HT1080 (cell line): Measurements from ENCODE around the gene BBS1. TPM values are rescaled to one million over a fixed set of nuclear protein-coding genes. Genes with fewer than 3 reads are reported as not detected.
"Not testable (repeated sequence)": the region's sequence is repeated elsewhere in the genome, so short reads cannot be mapped to it uniquely, and the experiment has no call there.

Source experiments
- DNase-seq: peaks from one replicate; pipeline ENCODE4 v3.0.0-alpha.2; 2015; ENCODE audit warnings: low read depth
- polyA plus RNA-seq, 2 experiments: library from polyadenylated mRNA; depleted of rRNA; stranded (reverse); fragments of >200 nt; gene quantifications; 2 replicates each; pipeline ENCODE4 v1.2.3, GENCODE V29; 2015
- total RNA-seq: library from RNA; depleted of rRNA; stranded (reverse); fragments of >200 nt; shearing (Covaris generic); gene quantifications from 2 replicates; pipeline ENCODE4 v1.2.3, GENCODE V29; 2014; rRNA removed

The BBS1 gene
- total RNA-seq: 2.0 and 10.4 TPM in 2 replicates
- 12.5 and 17.9 TPM in 2 replicates for polyA plus RNA-seq (2015; cell fraction: cytosol; rRNA removed)
- 40.8 and 42.3 TPM in 2 replicates for polyA plus RNA-seq (2015; cell fraction: nucleus; rRNA removed)

DNA sequence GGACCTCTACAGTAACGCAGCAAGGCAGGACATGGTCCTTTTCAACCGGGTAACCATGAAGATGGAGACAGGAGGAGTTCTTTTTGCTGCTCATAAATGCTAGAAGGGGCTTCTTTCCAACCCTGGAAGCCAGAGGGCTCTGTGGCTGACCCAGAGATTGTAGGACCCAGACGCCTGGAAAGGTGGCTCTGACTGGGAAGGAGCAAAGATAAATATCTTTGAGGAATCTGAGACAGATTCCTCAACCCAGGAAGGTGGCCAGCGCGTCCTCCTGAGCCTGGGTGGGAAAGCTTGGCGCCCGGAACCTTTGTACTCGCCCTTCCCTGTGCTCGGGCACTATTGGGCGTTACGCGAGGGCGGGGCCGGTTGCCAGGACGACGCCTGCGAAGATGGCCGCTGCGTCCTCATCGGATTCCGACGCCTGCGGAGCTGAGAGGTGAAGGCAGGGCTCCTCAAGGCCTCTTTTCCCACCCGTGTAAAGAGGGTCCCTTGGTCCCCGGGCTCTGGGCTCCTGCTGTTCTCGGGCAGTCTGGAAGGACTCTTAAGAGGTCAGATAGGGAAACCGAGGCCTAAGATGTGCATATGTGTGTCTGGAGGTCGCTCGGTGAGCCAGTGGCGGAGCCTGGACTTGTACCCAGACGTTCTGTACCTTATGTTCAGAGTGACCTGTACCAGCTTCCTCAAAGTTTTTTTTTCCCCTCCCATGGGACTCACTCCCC is at the start of gene BBS1:
BBS1 (plus strand) TSS at position 365 of the 719 bp plus-strand sequence; CDS start at position 390, 25 bp downstream.
- DNase-seq: peak; percentile 76

DNA sequence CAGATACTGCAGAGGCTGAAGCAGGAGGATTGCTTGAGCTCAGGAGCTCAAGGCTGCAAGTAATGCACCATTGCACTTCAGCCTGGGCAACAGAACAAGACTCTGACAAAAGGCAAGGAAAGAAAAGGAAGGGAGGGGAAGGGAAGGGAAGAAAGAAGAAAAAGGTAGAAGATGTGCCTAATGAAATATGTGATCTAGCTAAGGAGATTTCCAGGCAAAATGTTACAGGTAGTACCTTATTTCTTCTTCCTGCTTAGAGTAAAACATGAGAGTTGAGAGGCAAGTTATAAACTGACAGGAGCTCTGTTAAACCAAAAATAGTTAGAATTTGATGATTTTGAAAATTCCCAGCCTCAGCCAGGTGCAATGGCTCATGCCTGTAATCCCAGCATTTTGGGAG is 48.4 kb upstream of the BBS1 start:
- no peak for DNase-seq

DNA sequence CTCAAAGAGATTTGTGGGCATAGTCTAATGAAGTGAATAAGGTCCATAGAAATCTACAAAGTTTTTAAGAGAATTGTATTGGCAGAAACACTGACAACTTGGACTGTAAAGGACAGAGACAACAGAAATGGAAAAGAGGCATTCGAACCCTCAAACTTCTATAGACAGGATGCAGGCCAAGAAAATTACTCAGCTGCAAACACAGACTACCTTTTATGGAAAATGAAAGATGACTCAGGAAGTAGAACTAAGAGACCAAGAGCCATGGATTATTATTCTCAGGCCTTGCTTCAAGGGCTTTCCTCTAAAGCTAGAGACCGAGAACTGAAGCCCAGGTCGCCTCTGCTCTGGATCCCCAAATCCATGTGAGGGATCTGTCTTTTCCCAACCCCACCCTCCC is 47.5 kb upstream of the BBS1 start:
- DNase-seq: peak; percentile 12

DNA sequence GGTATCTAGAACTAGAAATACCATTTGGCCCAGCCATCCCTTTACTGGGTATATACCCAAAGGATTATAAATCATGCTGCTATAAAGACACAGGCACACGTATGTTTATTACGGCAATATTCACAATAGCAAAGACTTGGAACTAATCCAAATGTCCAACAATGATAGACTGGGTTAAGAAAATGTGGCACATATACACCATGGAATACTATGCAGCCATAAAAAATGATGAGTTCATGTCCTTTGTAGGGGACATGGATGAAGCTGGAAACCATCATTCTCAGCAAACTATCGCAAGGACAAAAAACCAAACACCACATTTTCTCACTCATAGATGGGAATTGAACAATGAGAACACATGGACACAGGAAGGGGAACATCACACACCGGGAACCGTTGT is 46.3 kb upstream of the BBS1 start:
- DNase-seq: not testable (repeated sequence)

DNA sequence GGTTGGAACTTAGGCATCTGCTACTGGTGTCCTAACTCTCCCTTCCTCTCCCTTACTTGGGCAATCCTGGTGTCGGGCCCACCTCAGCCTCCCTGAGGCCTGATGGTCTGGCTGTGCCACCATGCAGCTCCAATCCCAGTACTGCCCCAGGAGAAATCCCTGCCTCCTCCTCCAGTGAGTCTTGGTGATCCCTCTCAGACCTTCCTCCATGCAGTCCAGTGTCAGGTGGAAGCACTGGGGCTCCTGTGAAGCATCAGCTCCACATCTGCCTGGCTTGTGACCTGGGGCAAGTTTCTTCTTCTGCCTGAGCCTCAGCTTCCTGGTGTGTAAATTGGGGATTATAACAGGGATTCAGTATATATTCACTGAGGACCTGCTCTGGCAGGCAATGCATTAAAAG is 45.5 kb upstream of the BBS1 start:
- DNase-seq: no peak

DNA sequence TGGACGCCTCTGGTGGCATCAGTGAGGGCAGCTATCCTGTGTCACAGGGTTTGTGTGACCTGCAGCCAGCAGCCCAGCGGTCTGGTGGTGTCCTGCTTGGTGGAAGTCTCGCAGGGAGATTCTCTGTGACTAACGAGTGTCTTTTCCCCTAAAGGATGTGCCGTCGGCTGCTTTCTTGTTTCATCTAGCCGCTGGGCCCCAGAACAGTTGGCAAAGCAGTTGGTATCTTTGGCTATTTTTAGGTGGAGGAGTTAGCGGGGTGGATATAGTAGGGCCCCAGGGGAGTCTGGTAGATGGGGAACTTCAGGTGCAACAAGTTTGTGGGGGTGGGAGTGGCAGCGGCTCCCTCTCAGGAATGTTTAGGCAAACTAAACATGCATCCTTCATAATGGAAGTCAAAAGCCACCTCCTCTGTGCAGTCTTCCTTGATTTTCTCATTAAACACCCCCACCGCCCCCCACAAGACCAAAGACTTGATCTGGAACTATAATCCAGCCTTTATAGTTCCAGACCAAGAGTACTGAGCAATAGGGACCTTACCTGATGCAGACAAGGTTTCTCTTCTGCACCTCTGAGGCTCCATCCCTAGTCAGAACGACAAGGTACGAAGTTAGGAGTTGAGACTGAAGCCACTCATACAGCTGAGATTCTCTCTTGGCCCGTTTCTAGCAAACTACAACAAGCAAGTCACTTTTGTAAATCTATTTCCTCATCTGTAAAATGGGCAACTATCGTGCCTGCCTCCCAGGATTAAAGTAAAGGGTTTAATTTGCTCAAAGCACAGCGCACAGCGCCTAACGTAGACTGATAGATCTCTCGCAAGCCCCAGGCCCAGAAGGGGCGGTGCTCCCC is 44.8 kb upstream of the BBS1 start:
- DNase-seq: no peak

DNA sequence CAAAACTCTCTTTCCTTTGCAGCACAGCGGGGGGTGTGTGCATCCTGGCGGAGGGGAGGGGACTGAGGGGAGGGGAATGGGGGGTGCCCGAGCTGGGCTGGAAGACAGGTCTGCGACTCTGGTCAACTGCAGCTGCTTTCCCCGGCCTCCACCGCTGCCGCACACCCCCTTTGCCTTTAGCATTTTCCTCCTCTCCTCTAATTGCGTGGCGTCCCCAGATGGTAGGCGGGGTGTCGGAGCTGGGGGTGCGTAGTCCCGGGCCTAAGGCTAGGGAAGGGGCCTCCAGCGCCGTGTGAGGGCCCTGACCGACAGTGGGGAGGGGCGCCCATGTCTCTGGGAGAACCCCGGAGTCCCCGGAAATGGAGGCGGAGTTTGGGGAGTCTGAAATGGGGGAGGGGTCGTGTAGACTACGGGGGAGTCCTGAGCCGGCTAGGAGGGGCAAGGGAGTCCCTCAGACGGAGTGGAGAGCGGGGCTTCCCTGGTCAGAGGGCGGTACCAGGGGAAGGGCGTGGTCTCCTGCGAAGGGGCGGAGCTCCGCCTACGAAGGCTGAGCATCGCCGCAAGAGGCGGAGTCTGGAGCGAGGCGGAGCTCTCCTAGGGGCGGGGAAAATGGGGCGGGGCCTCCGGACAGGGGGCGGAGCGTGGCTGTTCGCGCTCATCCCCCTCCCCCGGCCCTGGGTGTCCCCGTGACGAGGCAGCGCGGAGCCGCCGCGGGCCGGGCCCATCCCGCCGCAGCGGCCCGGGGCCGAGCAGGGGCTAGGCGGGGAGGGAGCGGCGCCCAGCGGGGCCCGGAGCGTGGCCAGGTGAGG is 44.0 kb upstream of the BBS1 start, which contains the start of gene PELI3:
PELI3 (plus strand) TSS at position 681 of the 809 bp plus-strand sequence. CDS start 1,224 bp downstream, outside the sequence.
- DNase-seq: peak; percentile 69

DNA sequence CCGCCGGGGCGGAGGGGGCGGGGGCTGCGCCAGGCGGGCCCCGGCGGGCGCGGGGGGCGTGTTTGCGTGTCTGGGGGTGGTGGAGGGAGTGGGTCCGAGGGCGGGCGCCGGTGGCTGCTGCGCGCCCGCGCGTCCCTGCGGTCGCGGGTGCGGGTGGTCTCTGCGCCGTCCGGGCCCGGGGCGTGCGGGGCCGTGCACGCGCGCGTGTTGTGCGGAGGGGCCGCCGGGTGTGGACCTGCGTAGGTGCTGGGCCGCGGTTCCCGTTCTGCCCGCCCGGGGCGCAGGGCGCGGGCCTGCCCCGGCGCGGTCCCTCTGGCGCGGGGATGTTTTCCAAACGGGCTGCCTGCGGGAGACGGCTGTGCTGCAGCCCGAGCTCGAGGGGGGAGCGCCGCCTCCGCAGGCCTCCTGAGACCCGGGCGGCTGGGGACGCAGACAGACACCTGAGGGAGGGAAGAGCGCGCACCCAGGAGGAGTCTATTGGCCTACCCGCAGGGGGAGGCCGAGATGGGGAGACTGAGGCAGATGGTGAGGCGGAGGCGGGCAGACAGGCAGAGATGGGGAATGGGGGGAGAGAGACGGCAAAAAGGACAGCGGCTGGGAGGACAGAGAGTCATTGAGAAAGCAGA is 43.3 kb upstream of the BBS1 start:
- no peak for DNase-seq

DNA sequence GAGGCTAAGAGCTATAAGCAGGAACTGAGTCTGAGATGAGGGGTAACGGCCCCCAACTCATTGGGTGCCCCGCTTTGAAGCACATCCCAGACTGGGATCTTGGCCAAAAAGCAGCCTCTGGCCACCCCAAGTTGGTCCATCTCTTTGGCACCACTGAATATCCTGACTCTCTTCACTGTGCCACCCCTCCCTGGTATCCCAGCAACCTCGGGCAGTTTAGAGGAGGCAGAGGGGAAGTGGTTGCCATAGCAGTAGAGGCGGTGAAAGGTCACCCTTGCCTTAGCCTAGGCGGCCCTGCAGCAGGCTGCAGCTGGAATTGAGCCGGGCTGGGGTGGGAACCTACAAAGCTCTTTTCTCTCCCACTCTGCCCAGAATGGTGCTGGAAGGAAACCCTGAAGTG is 42.7 kb upstream of the BBS1 start:
- no peak for DNase-seq

DNA sequence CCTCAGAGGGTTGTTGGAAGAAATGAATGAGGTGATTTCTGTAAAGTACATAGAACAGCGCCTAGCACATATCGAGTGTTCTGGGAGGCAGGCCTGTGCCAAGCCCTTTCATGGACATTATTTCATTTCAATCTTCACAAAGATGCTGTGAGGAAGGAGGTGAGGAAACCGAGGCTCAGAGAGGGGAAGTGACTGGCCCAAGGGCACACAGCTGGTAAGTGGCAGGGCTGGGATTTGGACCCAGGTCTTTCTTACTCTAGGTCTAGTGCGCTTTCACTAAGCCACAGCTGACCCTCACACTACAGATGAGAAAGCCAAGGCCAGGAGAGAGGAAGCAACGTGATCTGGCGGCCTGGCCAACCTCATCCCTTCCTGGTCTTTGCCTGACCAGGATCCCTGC is 41.7 kb upstream of the BBS1 start:
- no peak for DNase-seq

DNA sequence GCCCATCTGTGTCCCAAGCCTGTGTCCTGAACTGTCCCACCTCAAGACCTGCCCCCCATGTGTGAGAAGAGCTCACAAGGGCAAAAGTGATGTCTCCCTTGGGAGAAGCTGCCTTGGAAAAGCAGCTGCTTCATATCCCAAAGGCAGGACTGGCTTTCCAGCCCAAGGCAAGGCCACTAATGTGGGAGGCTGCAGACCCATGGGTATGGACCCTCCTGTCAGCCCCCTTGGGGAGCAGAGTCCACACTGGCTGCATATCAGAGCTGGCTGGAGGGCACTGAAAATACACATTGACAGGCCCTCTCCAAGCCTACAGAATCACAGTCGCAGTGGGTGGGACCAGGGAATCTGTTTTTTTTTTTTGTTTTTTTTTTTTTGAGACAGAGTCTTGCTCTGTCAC is 41.0 kb upstream of the BBS1 start:
- DNase-seq: no peak

DNA sequence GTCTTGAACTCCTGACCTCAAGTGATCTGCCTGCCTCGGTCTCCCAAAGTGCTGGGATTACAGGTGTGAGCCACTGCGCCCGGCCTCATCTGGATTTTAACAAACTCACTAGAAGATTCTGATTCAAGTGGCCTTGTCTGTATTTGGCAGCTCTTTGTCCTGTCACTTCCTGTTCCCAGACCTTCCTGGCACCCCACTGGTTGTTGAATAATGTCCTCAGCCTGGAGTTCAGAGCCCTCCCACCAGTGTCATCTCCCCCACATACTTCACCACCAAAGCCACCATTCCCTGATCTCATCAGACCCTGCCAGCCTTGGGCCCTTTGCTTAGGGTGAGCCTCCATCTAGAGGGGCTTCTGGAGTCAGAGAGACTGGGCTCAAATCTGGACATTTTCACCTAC is 40.4 kb upstream of the BBS1 start:
- peak; percentile 15 for DNase-seq

DNA sequence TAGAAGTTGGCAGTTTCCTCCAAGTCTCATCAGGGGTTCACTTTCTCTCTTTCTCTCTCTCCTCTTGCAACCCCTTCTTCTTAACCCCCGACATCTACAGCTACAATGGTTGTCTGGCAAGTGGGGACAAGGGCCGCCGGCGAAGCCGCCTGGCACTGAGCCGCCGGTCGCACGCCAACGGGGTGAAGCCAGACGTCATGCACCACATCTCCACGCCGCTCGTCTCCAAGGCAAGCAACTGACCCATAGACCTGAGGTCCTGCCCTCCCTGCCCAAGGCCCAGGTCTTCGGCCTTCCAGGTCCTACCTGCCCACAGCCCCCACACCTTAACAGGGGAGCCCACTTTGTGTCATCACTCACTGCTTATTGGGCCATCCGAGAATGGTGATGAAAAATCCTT is 39.3 kb upstream of the BBS1 start:
- no peak for DNase-seq

DNA sequence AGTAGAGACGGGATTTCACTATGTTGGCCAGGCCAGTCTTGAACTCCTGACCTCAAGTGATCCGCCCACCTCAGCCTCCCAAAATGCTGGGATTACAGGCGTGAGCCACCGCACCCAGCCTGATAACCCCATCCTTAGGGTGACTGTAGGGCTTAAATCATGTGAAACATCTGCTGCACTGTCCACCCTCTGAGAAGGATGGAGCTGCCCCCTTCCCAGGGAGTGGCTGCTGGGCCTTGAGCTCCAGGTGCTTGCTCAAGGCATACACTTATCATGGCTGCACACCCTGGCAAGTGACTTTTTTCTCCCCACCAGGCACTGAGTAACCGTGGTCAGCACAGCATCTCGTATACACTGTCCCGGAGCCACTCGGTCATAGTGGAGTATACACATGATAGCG is 38.4 kb upstream of the BBS1 start:
- no peak for DNase-seq

DNA sequence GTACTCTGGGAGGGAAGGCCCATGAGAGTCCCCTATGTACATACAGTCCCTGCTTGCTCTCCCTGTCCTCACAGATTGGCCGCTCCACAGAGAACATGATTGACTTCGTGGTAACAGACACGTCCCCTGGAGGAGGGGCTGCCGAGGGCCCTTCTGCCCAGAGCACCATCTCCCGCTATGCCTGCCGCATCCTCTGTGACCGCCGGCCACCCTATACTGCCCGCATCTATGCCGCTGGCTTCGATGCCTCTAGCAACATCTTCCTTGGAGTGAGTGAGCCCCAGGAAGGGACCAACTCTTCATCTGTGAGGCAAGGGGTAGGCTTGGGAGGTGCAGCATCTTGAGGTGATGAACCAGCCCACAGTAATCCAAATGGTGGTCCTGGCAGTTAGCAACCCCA is 37.3 kb upstream of the BBS1 start:
- no peak for DNase-seq

DNA sequence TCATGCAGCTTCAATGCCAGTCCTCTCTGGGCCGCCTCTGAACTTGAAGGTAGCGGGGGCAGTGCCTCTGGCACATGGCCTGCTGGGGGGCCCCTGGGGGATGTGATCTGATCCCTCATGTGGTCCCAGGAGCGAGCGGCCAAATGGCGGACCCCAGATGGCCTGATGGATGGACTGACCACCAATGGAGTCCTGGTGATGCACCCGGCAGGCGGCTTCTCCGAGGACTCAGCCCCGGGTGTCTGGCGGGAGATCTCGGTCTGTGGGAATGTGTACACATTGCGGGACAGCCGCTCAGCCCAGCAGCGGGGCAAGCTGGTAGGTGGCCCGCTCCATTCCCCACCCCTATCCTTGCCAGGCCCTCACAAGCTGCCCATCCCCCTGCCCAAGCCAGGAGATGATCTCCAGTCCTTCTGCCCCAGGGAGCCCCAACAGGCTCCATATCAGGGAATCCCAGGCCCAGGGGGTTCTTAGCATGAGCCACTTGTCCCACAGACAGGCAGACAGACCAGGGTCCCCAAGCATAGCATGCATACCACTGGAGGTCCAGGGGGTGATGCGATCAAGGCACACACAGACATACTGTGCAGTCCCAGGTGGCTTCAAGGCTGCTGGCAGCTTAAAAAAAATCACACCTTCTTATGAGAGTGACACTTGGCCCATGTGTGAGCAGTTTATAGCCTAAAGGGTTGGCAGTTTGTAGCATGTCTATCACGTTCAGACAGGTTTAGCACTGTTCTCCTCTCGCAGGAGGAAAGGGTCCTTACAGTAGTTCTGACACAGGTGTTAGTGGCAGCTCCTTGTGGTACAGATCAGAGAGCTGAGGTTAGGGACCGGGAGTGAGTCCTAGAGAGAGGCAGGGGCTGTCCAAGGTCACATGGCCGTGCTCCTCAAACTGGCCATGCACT is 36.6 kb upstream of the BBS1 start:
- DNase-seq: no peak

DNA sequence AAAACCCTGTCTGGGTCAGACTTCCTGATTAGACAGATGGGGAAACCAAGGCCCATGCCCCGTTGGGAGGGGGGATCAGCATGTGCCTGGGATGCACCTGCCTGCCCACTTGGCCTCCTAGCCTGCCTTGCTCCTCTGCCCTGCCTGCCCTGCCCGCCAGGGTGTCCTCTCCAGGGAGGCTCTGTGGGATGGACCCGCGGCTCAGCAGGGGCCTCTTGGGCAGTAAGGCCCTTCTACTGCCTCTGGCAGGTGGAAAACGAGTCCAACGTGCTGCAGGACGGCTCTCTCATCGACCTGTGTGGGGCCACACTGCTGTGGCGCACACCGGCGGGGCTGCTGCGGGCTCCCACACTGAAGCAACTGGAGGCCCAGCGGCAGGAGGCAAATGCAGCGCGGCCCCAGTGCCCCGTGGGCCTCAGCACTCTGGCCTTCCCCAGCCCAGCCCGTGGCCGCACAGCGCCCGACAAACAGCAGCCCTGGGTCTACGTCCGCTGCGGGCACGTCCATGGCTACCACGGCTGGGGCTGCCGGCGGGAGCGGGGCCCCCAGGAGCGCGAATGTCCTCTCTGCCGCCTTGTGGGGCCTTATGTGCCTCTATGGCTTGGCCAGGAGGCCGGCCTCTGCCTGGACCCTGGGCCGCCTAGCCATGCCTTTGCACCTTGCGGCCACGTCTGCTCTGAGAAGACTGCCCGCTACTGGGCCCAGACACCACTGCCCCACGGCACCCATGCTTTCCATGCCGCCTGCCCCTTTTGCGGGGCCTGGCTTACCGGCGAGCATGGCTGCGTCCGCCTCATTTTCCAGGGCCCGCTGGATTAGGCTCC is 34.9 kb upstream of the BBS1 start:
- no peak for DNase-seq

DNA sequence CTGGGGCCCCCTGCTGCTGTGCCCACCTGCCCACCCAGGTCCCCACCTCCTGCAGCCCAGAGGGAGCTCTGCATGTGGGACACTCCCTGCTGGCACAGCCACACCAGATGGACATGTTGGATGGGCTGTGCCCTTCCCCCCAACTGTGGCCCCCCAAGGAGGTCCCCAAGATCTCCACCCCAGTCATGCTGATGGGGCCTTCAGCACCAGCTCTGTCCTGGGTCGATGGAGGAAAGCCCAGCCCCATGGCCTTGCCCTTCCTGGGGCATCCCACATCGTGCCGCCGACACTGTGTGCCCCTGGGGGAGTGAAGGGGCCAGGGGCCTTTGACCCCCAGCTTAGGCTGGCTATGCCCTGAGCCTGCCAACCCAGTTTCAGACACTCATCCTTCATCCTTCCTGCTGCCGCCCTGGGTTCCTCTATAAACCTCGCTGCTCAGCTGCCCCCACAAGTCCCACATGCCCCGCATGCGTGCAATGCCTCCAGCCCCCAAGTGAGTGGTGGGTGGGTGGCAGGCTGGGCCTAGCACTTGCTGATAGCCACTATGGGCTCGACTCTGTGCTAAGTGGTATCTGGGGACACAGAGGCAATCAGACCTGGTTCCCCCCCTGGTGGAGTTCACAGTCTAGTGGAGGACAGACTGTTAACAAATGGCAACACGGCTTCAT is 34.1 kb upstream of the BBS1 start:
- DNase-seq: no peak
